ENCODE data around the gene USF3.
"Not testable (repeated sequence)": the region's sequence is repeated elsewhere in the genome, so short reads cannot be mapped to it uniquely, and the experiment has no call there.

USF3 gene

DNA sequence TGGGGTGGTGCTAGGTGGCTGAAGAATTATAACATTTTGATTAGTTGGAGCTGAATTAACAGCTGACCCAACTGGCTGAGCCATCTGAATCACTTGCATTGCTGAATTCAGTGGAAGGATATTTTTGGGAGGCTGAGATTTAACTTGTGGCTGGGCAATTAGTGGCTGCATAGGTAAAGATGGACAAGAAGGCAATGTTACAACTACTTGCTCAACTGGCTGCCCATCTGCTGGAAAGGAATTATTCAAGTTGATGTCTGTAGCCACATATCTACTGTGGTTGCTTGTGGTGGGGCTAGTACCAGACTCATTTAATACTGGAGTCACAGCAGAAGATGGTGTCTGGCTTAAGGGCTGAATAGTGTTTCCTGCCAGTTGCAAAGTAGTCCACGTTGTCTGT is 36.4 kb downstream of the USF3 start:
- no peaks in the 10 kb centered on the region for H3K9me3 Mint-ChIP-seq
- peaks cover 71% of the 10 kb centered on the region for H3K36me3 Mint-ChIP-seq (ENCODE audit: low read depth)
- H3K27ac Mint-ChIP-seq, result no peak overlapping the region
- H3K4me3 Mint-ChIP-seq, result no peak overlapping the region
- no peaks in the 10 kb centered on the region for H3K27me3 Mint-ChIP-seq
- intact Hi-C loops (cut with micrococcal nuclease), result no loop called here
- H3K4me1 Mint-ChIP-seq (ENCODE audit: low read depth), result peaks cover 3% of the 10 kb centered on the region

DNA sequence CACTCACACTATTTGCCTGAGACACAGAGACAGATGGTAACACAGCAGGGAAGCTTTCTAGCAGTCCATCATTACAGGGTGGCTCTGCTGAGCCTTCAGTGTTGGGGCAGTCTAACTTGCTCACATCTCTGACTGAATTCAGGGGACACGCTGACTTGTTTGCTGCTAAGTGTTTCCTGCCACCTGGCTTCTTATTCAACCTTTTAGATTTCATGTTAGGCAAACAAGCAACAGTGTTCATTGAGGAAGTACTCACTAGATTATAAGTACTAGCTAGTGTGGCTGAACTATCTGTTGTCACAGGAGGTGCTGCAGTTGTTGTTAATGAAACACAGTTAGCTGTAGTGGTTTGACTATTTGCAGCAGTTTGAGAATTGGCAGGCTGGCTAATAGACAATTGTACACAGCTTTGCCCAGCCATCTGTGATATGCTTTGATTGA is 37.3 kb downstream of the USF3 start:
- H3K27ac Mint-ChIP-seq, result no peak overlapping the region
- no peak overlapping the region for H3K4me3 Mint-ChIP-seq
- peaks cover 69% of the 10 kb centered on the region for H3K36me3 Mint-ChIP-seq (ENCODE audit: low read depth)
- no peaks in the 10 kb centered on the region for H3K27me3 Mint-ChIP-seq
- no peaks in the 10 kb centered on the region for H3K4me1 Mint-ChIP-seq (ENCODE audit: low read depth)
- intact Hi-C loops (cut with micrococcal nuclease), result no loop called here
- H3K9me3 Mint-ChIP-seq, result no peaks in the 10 kb centered on the region

DNA sequence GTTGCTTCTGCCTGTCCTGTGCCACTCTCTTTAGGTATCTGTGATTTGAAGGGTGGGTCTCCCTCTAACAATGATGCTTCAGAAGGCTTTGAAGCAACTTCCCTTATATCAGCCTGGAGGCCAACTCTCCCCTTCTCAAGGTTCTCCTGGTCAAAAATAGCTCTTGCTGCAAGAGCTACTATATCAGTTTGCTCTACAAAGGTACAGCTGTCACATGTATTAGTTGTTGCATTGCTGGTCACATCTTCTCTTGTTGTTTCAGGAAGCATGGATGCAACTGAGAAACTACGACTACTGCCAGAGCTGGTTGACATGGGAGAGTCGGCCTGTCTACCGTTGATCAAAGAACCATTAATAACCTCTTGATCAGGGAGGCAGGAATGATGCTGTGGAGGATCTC is 38.3 kb downstream of the USF3 start:
- Mint-ChIP-seq H3K36me3 (ENCODE audit: low read depth) (peaks cover 61% of the 10 kb centered on the region), H3K27me3 (no peaks in the 10 kb centered on the region), H3K4me3 (no peak overlapping the region), H3K27ac (no peak overlapping the region), H3K4me1 (ENCODE audit: low read depth) (no peaks in the 10 kb centered on the region), H3K9me3 (no peaks in the 10 kb centered on the region)
- intact Hi-C loops (cut with micrococcal nuclease), result no loop called here

DNA sequence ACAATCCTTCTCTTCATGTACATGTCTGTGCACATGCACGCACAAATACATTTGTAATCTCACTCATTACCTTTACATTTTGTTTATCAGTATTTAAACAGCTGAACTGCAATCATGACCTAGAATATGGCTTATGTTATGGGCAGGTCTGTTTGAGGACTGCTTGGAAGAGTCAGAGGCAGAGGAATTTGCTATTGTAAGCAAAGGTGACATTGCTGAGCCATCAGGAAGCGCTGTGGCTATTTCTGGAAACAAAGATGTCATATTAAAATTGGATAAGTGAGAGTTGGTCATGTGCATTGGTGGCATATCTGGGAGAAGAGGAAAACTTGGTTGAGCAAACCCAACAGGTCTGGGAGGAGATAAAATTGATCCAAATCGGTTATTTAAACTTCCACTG is 41.6 kb downstream of the USF3 start:
- intact Hi-C loops (cut with micrococcal nuclease), result no loop called here
- Mint-ChIP-seq H3K36me3 (ENCODE audit: low read depth) (peaks cover 41% of the 10 kb centered on the region), H3K4me3 (no peak overlapping the region), H3K27ac (no peak overlapping the region), H3K27me3 (no peaks in the 10 kb centered on the region), H3K4me1 (ENCODE audit: low read depth) (no peaks in the 10 kb centered on the region), H3K9me3 (no peaks in the 10 kb centered on the region)

DNA sequence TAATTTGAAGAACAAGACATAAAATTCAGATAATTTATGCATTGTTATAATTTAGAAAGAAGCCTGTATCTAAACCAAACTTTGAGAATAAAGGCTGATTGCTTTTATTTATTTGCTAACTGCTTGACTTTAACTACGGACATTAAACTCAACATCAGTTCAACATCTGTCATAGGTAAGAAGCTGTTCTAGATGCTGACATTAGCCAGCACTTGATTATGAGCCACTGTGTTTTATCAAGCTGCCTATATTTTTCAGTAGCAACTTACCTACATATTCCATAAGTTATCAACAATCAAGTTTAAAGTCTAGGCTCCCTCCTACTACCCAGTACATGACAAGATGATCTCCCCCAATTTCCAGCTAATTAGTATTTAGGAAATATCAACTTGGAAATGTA is 42.1 kb downstream of the USF3 start:
- H3K36me3 Mint-ChIP-seq (ENCODE audit: low read depth), result peaks cover 35% of the 10 kb centered on the region
- H3K4me1 Mint-ChIP-seq (ENCODE audit: low read depth), result no peaks in the 10 kb centered on the region
- H3K9me3 Mint-ChIP-seq, result no peaks in the 10 kb centered on the region
- H3K27ac Mint-ChIP-seq, result no peak overlapping the region
- no peak overlapping the region for H3K4me3 Mint-ChIP-seq
- H3K27me3 Mint-ChIP-seq, result no peaks in the 10 kb centered on the region
- intact Hi-C loops (cut with micrococcal nuclease), result no loop called here

- Mint-ChIP-seq H3K4me1 (ENCODE audit: low read depth) (no peaks in the 10 kb centered on the region), H3K4me3 (no peak overlapping the region), H3K27me3 (no peaks in the 10 kb centered on the region), H3K27ac (no peak overlapping the region), H3K9me3 (peaks cover 28% of the 10 kb centered on the region), H3K36me3 (ENCODE audit: low read depth) (peaks cover 21% of the 10 kb centered on the region)
- intact Hi-C loops (cut with micrococcal nuclease), result no loop called here
These were observed 47.1 kb downstream of the USF3 start for GRCh38 chr3:113649174-113649845.

DNA sequence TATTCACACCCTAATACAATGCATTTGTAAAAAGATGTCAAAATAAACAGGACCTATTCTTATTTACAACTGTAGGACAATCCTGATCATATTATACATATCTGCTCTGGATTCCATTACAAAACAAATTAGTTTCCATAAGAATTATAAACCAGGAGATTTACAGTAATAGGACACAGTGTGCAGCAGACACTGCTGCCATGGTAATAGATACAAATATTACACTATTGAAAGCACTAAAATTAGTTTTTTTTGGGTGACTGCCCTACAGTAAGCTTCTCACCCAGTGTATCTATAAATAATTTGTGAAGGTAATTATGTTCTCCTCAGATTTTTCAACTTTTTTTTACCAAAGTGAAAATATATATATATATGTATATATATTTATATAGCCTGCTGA is 47.9 kb downstream of the USF3 start:
- peaks cover 21% of the 10 kb centered on the region for H3K36me3 Mint-ChIP-seq (ENCODE audit: low read depth)
- intact Hi-C loops (cut with micrococcal nuclease), result no loop called here
- H3K9me3 Mint-ChIP-seq, result peaks cover 36% of the 10 kb centered on the region
- H3K27ac Mint-ChIP-seq, result no peak overlapping the region
- H3K27me3 Mint-ChIP-seq, result no peaks in the 10 kb centered on the region
- H3K4me1 Mint-ChIP-seq (ENCODE audit: low read depth), result no peaks in the 10 kb centered on the region
- H3K4me3 Mint-ChIP-seq, result no peak overlapping the region

DNA sequence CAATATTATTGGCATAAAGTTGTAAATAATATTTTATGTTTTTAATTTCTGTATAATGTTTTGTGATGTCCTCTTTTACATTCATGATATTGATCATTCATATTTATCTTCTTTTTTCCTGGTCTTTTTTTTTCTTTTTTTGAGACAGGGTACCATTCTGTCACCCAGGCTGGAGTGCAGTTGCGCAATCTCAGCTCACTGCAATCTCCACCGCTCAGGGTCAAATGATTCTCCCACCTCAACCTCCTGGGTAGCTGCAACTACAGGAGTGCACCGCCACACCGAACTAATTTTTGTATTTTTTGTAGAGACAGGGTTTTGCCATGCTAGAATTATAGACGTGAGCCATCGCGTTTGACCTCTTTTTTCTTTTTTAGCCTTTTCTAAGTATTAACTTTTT is 52.9 kb downstream of the USF3 start:
- Mint-ChIP-seq H3K27me3 (no peaks in the 10 kb centered on the region), H3K27ac (no peak overlapping the region), H3K4me3 (no peak overlapping the region), H3K4me1 (ENCODE audit: low read depth) (no peaks in the 10 kb centered on the region), H3K36me3 (ENCODE audit: low read depth) (peaks cover 14% of the 10 kb centered on the region), H3K9me3 (peaks cover 37% of the 10 kb centered on the region)
- intact Hi-C loops (cut with micrococcal nuclease), result no loop called here

GRCh38 chr3:113638910-113639309 is 57.5 kb downstream of the USF3 start:
- no peaks in the 10 kb centered on the region for H3K4me1 Mint-ChIP-seq (ENCODE audit: low read depth)
- H3K4me3 Mint-ChIP-seq, result no peak overlapping the region
- intact Hi-C loops (cut with micrococcal nuclease), result no loop called here

GRCh38 chr3:113637756-113638155 is 58.7 kb downstream of the USF3 start:
- Mint-ChIP-seq H3K36me3 (ENCODE audit: low read depth) (no peaks in the 10 kb centered on the region), H3K9me3 (no peaks in the 10 kb centered on the region), H3K27ac (no peak overlapping the region), H3K4me1 (ENCODE audit: low read depth) (no peaks in the 10 kb centered on the region), H3K27me3 (no peaks in the 10 kb centered on the region), H3K4me3 (no peak overlapping the region)
- intact Hi-C loops (cut with micrococcal nuclease), result no loop called here

More at GRCh38 chr3:113638910-113639309, 57.5 kb downstream of the USF3 start:
- peaks cover 5% of the 10 kb centered on the region for H3K9me3 Mint-ChIP-seq
- no peak overlapping the region for H3K27ac Mint-ChIP-seq
- H3K27me3 Mint-ChIP-seq, result no peaks in the 10 kb centered on the region
- H3K36me3 Mint-ChIP-seq (ENCODE audit: low read depth), result no peaks in the 10 kb centered on the region

GRCh38 chr3:113636034-113636433 is 60.4 kb downstream of the USF3 start:
- intact Hi-C loops (cut with micrococcal nuclease); H3K4me3 Mint-ChIP-seq; H3K9me3 Mint-ChIP-seq; H3K36me3 Mint-ChIP-seq (ENCODE audit: low read depth); H3K27ac Mint-ChIP-seq; H3K27me3 Mint-ChIP-seq; H3K4me1 Mint-ChIP-seq (ENCODE audit: low read depth): not testable (repeated sequence)

GRCh38 chr3:113634782-113635474 is 61.5 kb downstream of the USF3 start:
- Mint-ChIP-seq H3K27me3 (no peaks in the 10 kb centered on the region), H3K9me3 (no peaks in the 10 kb centered on the region), H3K36me3 (ENCODE audit: low read depth) (no peaks in the 10 kb centered on the region), H3K27ac (no peak overlapping the region), H3K4me3 (no peak overlapping the region), H3K4me1 (ENCODE audit: low read depth) (peaks cover 9% of the 10 kb centered on the region)
- intact Hi-C loops (cut with micrococcal nuclease), result no loop called here

DNA sequence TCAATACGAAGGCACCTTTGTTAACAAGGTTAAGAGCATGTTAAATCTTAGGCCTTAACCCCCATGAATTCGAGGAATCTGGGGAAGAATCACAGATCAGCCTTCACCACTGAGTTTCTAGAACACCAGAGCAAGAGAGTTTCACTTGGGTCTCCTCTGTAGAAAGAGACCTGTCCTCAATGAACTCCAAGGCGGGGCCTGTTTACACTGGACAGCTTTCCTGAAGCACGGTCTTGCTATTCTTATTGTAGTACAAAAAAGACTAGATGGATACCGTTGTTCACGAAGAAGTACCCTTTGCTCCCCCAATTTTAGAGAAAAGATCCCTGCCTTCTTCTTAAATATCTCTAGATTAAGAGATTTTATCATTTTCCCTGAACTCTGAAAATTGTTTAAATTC is 64.9 kb downstream of the USF3 start:
- H3K4me3 Mint-ChIP-seq, result no peak overlapping the region
- intact Hi-C loops (cut with micrococcal nuclease), result no loop called here
- peaks cover 17% of the 10 kb centered on the region for H3K4me1 Mint-ChIP-seq (ENCODE audit: low read depth)
- no peak overlapping the region for H3K27ac Mint-ChIP-seq
- H3K27me3 Mint-ChIP-seq, result no peaks in the 10 kb centered on the region
- no peaks in the 10 kb centered on the region for H3K9me3 Mint-ChIP-seq
- no peaks in the 10 kb centered on the region for H3K36me3 Mint-ChIP-seq (ENCODE audit: low read depth)

DNA sequence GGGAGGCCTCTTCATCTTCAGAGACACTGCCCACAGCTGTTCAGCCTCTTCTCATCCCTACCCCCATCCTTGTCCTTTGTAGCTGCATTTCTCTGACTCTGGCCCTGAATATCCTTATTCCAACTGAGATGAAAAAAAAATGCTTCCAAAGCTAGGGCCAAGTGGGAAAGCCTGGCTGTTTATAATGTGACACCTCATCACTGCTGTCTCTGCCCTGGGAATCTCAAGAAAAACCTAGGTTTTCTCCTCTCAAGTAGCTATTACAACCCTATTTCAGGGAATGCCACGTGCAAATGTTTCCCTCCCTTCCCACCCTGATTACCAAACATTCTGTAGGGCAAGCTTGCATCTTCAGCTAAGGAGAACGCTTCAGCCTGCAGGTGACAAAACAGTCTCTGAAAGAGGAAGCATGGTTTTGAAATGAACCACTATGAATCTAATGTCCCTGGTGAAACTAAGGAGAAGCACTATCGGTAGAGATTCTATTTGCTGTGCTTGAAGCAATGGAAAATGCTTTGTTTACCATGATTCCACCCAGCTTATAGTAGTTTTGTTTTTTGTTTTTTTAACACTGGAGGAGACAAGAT is 65.4 kb downstream of the USF3 start:
- Mint-ChIP-seq H3K4me1 (ENCODE audit: low read depth) (peaks cover 22% of the 10 kb centered on the region), H3K4me3 (no peak overlapping the region), H3K27me3 (no peaks in the 10 kb centered on the region), H3K9me3 (no peaks in the 10 kb centered on the region), H3K36me3 (ENCODE audit: low read depth) (no peaks in the 10 kb centered on the region), H3K27ac (no peak overlapping the region)
- intact Hi-C loops (cut with micrococcal nuclease), result no loop called here

All from dendritic cell treated with granulocyte-macrophage colony-stimulating factor and Interleukin-4, amounts not matched to agents 40 ng/mL and 50 ng/mL, for 4 days (primary cell).